ENCODE data around the gene DCANP1.

DCANP1 gene

GRCh38 chr5:135476615-135477581 lies 29.8 kb upstream of the DCANP1 start:
- H3K4me3 ChIP-seq (ENCODE audit: low read depth in 1 of 2, low read length in 2 of 2): no peak overlapping the region
- no peak overlapping the region for H3K9ac ChIP-seq (ENCODE audit: low read length)
- no peaks in the 10 kb centered on the region for H3K9me3 ChIP-seq (ENCODE audit: low read length)
- no peaks in the 10 kb centered on the region for H3K4me1 ChIP-seq (ENCODE audit: insufficient read depth, low read length)
- H3K36me3 ChIP-seq (ENCODE audit: insufficient read depth, low read length): no peaks in the 10 kb centered on the region
- H3K27ac ChIP-seq (ENCODE audit: low read depth, low read length): no peak overlapping the region
- peaks cover 0 to 22% of the 10 kb centered on the region in 2 donors for H3K27me3 ChIP-seq (ENCODE audit: control insufficient read depth in 1 of 2, insufficient read depth in 2 of 2, low read length in 2 of 2)

DNA sequence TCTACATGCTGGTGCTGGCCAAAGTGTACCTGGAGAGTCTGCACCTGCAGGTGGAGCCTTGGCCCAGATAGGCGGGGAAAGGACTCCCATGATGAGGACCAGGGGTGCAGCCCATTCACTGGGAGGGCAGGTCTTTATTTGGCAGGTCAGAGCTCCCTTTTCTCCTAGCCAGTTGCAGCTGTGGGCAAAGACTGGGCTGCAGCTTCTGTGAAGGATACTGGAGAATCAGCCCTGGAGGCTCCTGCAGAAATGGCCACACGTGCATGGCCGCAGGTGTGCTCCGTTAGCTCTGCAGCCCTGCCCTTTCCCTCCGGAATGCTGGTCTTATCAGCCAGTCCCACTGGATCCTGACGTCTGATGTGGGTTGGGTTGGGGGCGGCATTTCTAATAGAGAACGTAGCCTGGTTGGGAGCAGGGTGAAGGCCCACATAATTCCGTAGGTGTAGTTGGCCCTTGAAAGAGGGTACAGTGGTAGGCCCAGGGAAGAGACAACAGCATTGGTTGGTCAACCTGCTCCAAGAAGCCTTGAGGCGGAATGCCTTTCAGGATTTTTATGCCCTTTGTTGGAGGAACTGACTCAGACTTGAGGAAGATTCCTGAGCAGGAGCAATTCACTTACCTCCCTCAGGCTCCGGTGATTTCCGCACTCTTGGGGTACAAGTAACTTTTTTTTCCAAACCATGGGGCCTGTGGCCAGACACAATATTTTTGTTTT lies 27.0 kb upstream of the DCANP1 start:
- Histone ChIP-seq H3K27ac (ENCODE audit: low read depth, low read length) (no peak overlapping the region), H3K4me3 (ENCODE audit: low read depth in 1 of 2, low read length in 2 of 2) (no peak overlapping the region), H3K9ac (ENCODE audit: low read length) (no peak overlapping the region), H3K4me1 (ENCODE audit: insufficient read depth, low read length) (no peaks in the 10 kb centered on the region), H3K9me3 (ENCODE audit: low read length) (no peaks in the 10 kb centered on the region), H3K27me3 (ENCODE audit: control insufficient read depth in 1 of 2, insufficient read depth in 2 of 2, low read length in 2 of 2) (peaks cover 0 to 15% of the 10 kb centered on the region in 2 donors), H3K36me3 (ENCODE audit: insufficient read depth, low read length) (no peaks in the 10 kb centered on the region)

DNA sequence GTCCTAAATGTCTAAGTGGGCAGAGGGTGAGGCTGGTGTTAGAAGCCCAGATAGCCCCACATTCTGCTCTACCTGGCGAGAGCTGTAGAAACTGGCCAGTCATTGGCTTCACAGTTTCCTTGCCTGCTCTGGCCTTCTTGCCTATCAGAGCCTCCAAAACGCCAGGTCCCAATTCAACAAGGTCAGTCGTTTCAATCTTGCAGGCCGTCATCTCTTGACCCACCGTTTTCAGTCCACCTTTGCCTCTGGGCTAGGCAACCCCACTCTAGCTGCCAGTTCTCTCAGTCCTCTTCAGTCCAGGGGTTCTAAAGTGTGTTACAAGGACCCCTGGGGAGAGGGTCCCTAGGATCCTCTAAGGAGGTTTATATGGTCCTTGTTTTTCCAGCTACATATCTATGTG lies 25.0 kb upstream of the DCANP1 start:
- no peaks in the 10 kb centered on the region for H3K4me1 ChIP-seq (ENCODE audit: insufficient read depth, low read length)
- H3K9ac ChIP-seq (ENCODE audit: low read length): no peak overlapping the region
- no peaks in the 10 kb centered on the region for H3K36me3 ChIP-seq (ENCODE audit: insufficient read depth, low read length)
- H3K27me3 ChIP-seq (ENCODE audit: control insufficient read depth in 1 of 2, insufficient read depth in 2 of 2, low read length in 2 of 2): peaks cover 0 to 13% of the 10 kb centered on the region in 2 donors
- no peak overlapping the region for H3K4me3 ChIP-seq (ENCODE audit: low read depth in 1 of 2, low read length in 2 of 2)
- no peaks in the 10 kb centered on the region for H3K9me3 ChIP-seq (ENCODE audit: low read length)
- no peak overlapping the region for H3K27ac ChIP-seq (ENCODE audit: low read depth, low read length)

- Histone ChIP-seq H3K4me1 (ENCODE audit: insufficient read depth, low read length) (no peaks in the 10 kb centered on the region), H3K27ac (ENCODE audit: low read depth, low read length) (no peak overlapping the region), H3K9me3 (ENCODE audit: low read length) (no peaks in the 10 kb centered on the region), H3K9ac (ENCODE audit: low read length) (no peak overlapping the region), H3K36me3 (ENCODE audit: insufficient read depth, low read length) (no peaks in the 10 kb centered on the region), H3K27me3 (ENCODE audit: control insufficient read depth in 1 of 2, insufficient read depth in 2 of 2, low read length in 2 of 2) (peaks cover 0 to 14% of the 10 kb centered on the region in 2 donors), H3K4me3 (ENCODE audit: low read depth in 1 of 2, low read length in 2 of 2) (no peak overlapping the region)
Observed at GRCh38 chr5:135471726-135472125, 24.6 kb upstream of the DCANP1 start.

GRCh38 chr5:135469911-135470310 lies 22.8 kb upstream of the DCANP1 start:
- H3K27ac ChIP-seq (ENCODE audit: low read depth, low read length): no peak overlapping the region
- H3K9me3 ChIP-seq (ENCODE audit: low read length): no peaks in the 10 kb centered on the region
- no peaks in the 10 kb centered on the region for H3K36me3 ChIP-seq (ENCODE audit: insufficient read depth, low read length)
- peaks cover 0 to 22% of the 10 kb centered on the region in 2 donors for H3K27me3 ChIP-seq (ENCODE audit: control insufficient read depth in 1 of 2, insufficient read depth in 2 of 2, low read length in 2 of 2)
- no peak overlapping the region for H3K4me3 ChIP-seq (ENCODE audit: low read depth in 1 of 2, low read length in 2 of 2)
- H3K9ac ChIP-seq (ENCODE audit: low read length): no peak overlapping the region
- no peaks in the 10 kb centered on the region for H3K4me1 ChIP-seq (ENCODE audit: insufficient read depth, low read length)

DNA sequence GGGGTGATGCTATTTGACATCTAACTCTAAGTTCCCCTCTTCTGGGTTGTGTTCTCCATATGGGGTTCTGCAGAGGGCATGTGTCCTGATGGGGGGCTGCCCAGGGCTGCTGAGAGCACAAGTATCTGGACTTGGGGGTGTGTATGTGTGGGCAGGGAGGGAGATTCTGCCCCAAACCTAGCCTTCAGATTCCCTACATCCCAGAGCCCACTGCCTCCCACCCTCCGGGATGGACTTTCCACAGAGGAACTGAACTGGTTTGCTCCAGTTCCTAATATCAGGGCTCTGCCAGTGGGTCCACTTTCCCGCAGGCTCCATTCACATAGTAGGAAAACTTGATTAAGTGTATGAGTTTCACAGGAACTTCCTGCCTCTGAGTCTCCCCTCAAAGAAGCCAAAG lies 21.4 kb upstream of the DCANP1 start:
- Histone ChIP-seq H3K36me3 (ENCODE audit: insufficient read depth, low read length) (no peaks in the 10 kb centered on the region), H3K9ac (ENCODE audit: low read length) (no peak overlapping the region), H3K4me1 (ENCODE audit: insufficient read depth, low read length) (no peaks in the 10 kb centered on the region), H3K9me3 (ENCODE audit: low read length) (no peaks in the 10 kb centered on the region), H3K4me3 (ENCODE audit: low read depth in 1 of 2, low read length in 2 of 2) (no peak overlapping the region), H3K27me3 (ENCODE audit: control insufficient read depth in 1 of 2, insufficient read depth in 2 of 2, low read length in 2 of 2) (peaks cover 0 to 22% of the 10 kb centered on the region in 2 donors), H3K27ac (ENCODE audit: low read depth, low read length) (no peak overlapping the region)

- Histone ChIP-seq H3K9ac (ENCODE audit: low read length) (no peak overlapping the region), H3K27me3 (ENCODE audit: control insufficient read depth in 1 of 2, insufficient read depth in 2 of 2, low read length in 2 of 2) (peaks cover 0 to 22% of the 10 kb centered on the region in 2 donors), H3K9me3 (ENCODE audit: low read length) (no peaks in the 10 kb centered on the region), H3K4me3 (ENCODE audit: low read depth in 1 of 2, low read length in 2 of 2) (no peak overlapping the region), H3K36me3 (ENCODE audit: insufficient read depth, low read length) (no peaks in the 10 kb centered on the region), H3K27ac (ENCODE audit: low read depth, low read length) (no peak overlapping the region), H3K4me1 (ENCODE audit: insufficient read depth, low read length) (no peaks in the 10 kb centered on the region)
Observed at GRCh38 chr5:135467871-135468485, 20.8 kb upstream of the DCANP1 start.

- Histone ChIP-seq H3K27me3 (ENCODE audit: control insufficient read depth in 1 of 2, insufficient read depth in 2 of 2, low read length in 2 of 2) (peaks cover 0 to 22% of the 10 kb centered on the region in 2 donors), H3K9ac (ENCODE audit: low read length) (no peak overlapping the region), H3K27ac (ENCODE audit: low read depth, low read length) (no peak overlapping the region), H3K4me3 (ENCODE audit: low read depth in 1 of 2, low read length in 2 of 2) (no peak overlapping the region), H3K36me3 (ENCODE audit: insufficient read depth, low read length) (no peaks in the 10 kb centered on the region), H3K4me1 (ENCODE audit: insufficient read depth, low read length) (no peaks in the 10 kb centered on the region), H3K9me3 (ENCODE audit: low read length) (no peaks in the 10 kb centered on the region)
Observed at GRCh38 chr5:135467051-135467625, 20.0 kb upstream of the DCANP1 start.

- Histone ChIP-seq H3K9me3 (ENCODE audit: low read length) (no peaks in the 10 kb centered on the region), H3K36me3 (ENCODE audit: insufficient read depth, low read length) (no peaks in the 10 kb centered on the region), H3K27ac (ENCODE audit: low read depth, low read length) (no peak overlapping the region), H3K27me3 (ENCODE audit: control insufficient read depth in 1 of 2, insufficient read depth in 2 of 2, low read length in 2 of 2) (peaks cover 0 to 22% of the 10 kb centered on the region in 2 donors), H3K4me1 (ENCODE audit: insufficient read depth, low read length) (no peaks in the 10 kb centered on the region), H3K4me3 (ENCODE audit: low read depth in 1 of 2, low read length in 2 of 2) (peak overlapping the region; percentile 26 to 31), H3K9ac (ENCODE audit: low read length) (no peak overlapping the region)
Observed at GRCh38 chr5:135466178-135467050, 19.3 kb upstream of the DCANP1 start.

GRCh38 chr5:135465391-135466122 lies 18.4 kb upstream of the DCANP1 start:
- H3K9me3 ChIP-seq (ENCODE audit: low read length): no peaks in the 10 kb centered on the region
- no peaks in the 10 kb centered on the region for H3K36me3 ChIP-seq (ENCODE audit: insufficient read depth, low read length)
- H3K4me3 ChIP-seq (ENCODE audit: low read depth in 1 of 2, low read length in 2 of 2): no peak overlapping the region
- H3K4me1 ChIP-seq (ENCODE audit: insufficient read depth, low read length): no peaks in the 10 kb centered on the region
- H3K9ac ChIP-seq (ENCODE audit: low read length): no peak overlapping the region
- peaks cover 0 to 22% of the 10 kb centered on the region in 2 donors for H3K27me3 ChIP-seq (ENCODE audit: control insufficient read depth in 1 of 2, insufficient read depth in 2 of 2, low read length in 2 of 2)
- no peak overlapping the region for H3K27ac ChIP-seq (ENCODE audit: low read depth, low read length)
